Hypothalamus (tissue), 51 donors: Measurements from ENCODE around the gene ZNF92.
"Not testable (repeated sequence)": the region's sequence is repeated elsewhere in the genome, so short reads cannot be mapped to it uniquely, and the experiment has no call there.

ENCODE experiments used
- DNase-seq, 51 donors: peaks; one replicate each; lab custom pipeline; 2025; lab: John Stamatoyannopoulos, UW

ZNF92 gene

GRCh38 chr7:65373608-65374351 lies at the start of gene ZNF92:
TSS of gene ZNF92 (plus strand) at chr7:65373855. CDS start at chr7:65373998, 143 bp downstream.
- peak; percentile 56 to 98 (median 92) for DNase-seq

GRCh38 chr7:65325793-65326432 lies 47.7 kb upstream of the ZNF92 start:
- DNase-seq, result no peak

GRCh38 chr7:65338346-65338745 lies 35.3 kb upstream of the ZNF92 start:
- DNase-seq, result no peak

GRCh38 chr7:65339257-65339656 lies 34.4 kb upstream of the ZNF92 start:
- DNase-seq, result no peak

GRCh38 chr7:65342723-65343629 lies 30.7 kb upstream of the ZNF92 start:
- DNase-seq, result no peak

GRCh38 chr7:65344541-65344940 lies 29.1 kb upstream of the ZNF92 start:
- not testable (repeated sequence) for DNase-seq

GRCh38 chr7:65354263-65354662 lies 19.4 kb upstream of the ZNF92 start:
- no peak for DNase-seq

- DNase-seq, result no peak
Observed at GRCh38 chr7:65369843-65370242, 3.8 kb upstream of the ZNF92 start.

- DNase-seq, result peak in 19 of 51 donors; percentile 2 to 63 (median 11)
Observed at GRCh38 chr7:65371468-65371867, 2.2 kb upstream of the ZNF92 start.

GRCh38 chr7:65379318-65379717 lies 5.7 kb downstream of the ZNF92 start:
- peak in 2 of 51 donors; percentile 5 to 6 for DNase-seq

- no peak for DNase-seq
Observed at GRCh38 chr7:65381742-65382141, 8.1 kb downstream of the ZNF92 start.

GRCh38 chr7:65382452-65382851 lies 8.8 kb downstream of the ZNF92 start:
- no peak for DNase-seq

GRCh38 chr7:65387891-65388290 lies 14.2 kb downstream of the ZNF92 start:
- no peak for DNase-seq

GRCh38 chr7:65390588-65390987 lies 16.9 kb downstream of the ZNF92 start:
- no peak for DNase-seq

GRCh38 chr7:65397730-65398142 lies 24.1 kb downstream of the ZNF92 start:
- no peak for DNase-seq

- DNase-seq, result not testable (repeated sequence)
Observed at GRCh38 chr7:65398671-65399070, 25.0 kb downstream of the ZNF92 start.

- not testable (repeated sequence) for DNase-seq
Observed at GRCh38 chr7:65399101-65399500, 25.4 kb downstream of the ZNF92 start.

- DNase-seq, result no peak
Observed at GRCh38 chr7:65404020-65404419, 30.4 kb downstream of the ZNF92 start.

- not testable (repeated sequence) for DNase-seq
Observed at GRCh38 chr7:65406706-65407105, 33.1 kb downstream of the ZNF92 start.

- no peak for DNase-seq
Observed at GRCh38 chr7:65409363-65409762, 35.7 kb downstream of the ZNF92 start.

GRCh38 chr7:65411249-65411648 lies 37.6 kb downstream of the ZNF92 start:
- DNase-seq, result no peak
